Endothelial cell of umbilical vein (primary cell): ENCODE measurements around the gene TSPAN18. TPM values are rescaled to one million over a fixed set of nuclear protein-coding genes. Genes with fewer than 3 reads are reported as not detected.

Source experiments
- BruUV-seq: library from RNA; stranded (reverse); fragments of 400-500 nt; replicated peaks from 2 replicates; lab custom pipeline; 2021; lab: Mats Ljungman, UMichigan
- CTCF ChIA-PET: fragments of 300-600, 350-600 bp; sonication (Branson Sonifier 250); formaldehyde crosslinking; loops from one replicate; lab custom pipeline; 2021; ENCODE audit warnings: antibody characterized with exemption, inconsistent platforms; lab: Charles Lee
- POLR2A ChIA-PET: fragments of 300-600, 350-600 bp; sonication (Branson Sonifier 250); formaldehyde crosslinking; loops from one replicate; lab custom pipeline; 2021; ENCODE audit warnings: antibody characterized with exemption, inconsistent platforms; lab: Charles Lee
- DNase-seq: peaks from one replicate; pipeline ENCODE4 v3.0.0-alpha.2; 2011; ENCODE audit warnings: low read depth, low spot score
- FAIRE-seq: peaks from 2 replicates; lab custom pipeline; 2011; peaks lifted over from hg19 to GRCh38; lab: Jason Lieb, UNC
- H2AFZ ChIP-seq: 2 replicates; pipeline ENCODE4 v1.6.0; 2012; ENCODE audit warnings: low read depth, low read length, control low read depth, inconsistent platforms
- H3K27ac ChIP-seq: 2 replicates; pipeline ENCODE4 v1.5.1; 2011; ENCODE audit warnings: low read depth, mild to moderate bottlenecking, control low read depth, low read length, moderate library complexity; ENCODE audit not compliant: insufficient read depth
- H3K27me3 ChIP-seq, 2 experiments: 2 replicates each; pipeline versions ENCODE4 v1.6.0 to v1.6.1; 2011; ENCODE audit warnings: low read length in 2 of 2, mixed read lengths in 1 of 2; ENCODE audit not compliant: control insufficient read depth in 2 of 2, insufficient read depth in 2 of 2
- H3K36me3 ChIP-seq, 2 experiments: 2 replicates in 1 of 2; 3 replicates in 1 of 2; pipeline ENCODE4 v1.5.1; 2011; ENCODE audit warnings: low read length in 2 of 2, mild to moderate bottlenecking in 1 of 2, moderate library complexity in 1 of 2; ENCODE audit not compliant: control insufficient read depth in 2 of 2, insufficient read depth in 2 of 2; ENCODE audit errors: extremely low read depth in 1 of 2
- H3K4me1 ChIP-seq: 3 replicates; pipeline ENCODE4 v1.5.1; 2011; ENCODE audit warnings: mild to moderate bottlenecking, low read length; ENCODE audit not compliant: control insufficient read depth, insufficient read depth; ENCODE audit errors: extremely low read depth
- H3K4me2 ChIP-seq: 2 replicates; pipeline ENCODE4 v1.6.1; 2011; ENCODE audit warnings: low read length, control low read depth, mixed read lengths; ENCODE audit not compliant: insufficient read depth
- H3K4me3 ChIP-seq, 3 experiments: fragments of 200-600 bp in 1 of 3; sonication (generic), shearing (Covaris generic) in 1 of 3; replicated peaks in 1 of 3; 2 replicates each; pipeline ENCODE4 v1.5.1; 2011 to 2016; ENCODE audit warnings: control low read depth in 3 of 3, low read length in 3 of 3, mild to moderate bottlenecking in 2 of 3, inconsistent platforms in 1 of 3, low read depth in 1 of 3, moderate library complexity in 1 of 3; ENCODE audit not compliant: insufficient read depth in 1 of 3
- H3K79me2 ChIP-seq: 2 replicates; pipeline ENCODE4 v1.6.0; 2012; ENCODE audit warnings: low read length, inconsistent platforms; ENCODE audit not compliant: control insufficient read depth, insufficient read depth
- H3K9ac ChIP-seq: replicated peaks from 2 replicates; pipeline ENCODE3; 2011; ENCODE audit warnings: low read length, control low read depth; ENCODE audit not compliant: insufficient read depth; ENCODE audit errors: extremely low read depth
- H3K9me1 ChIP-seq: replicated peaks from 3 replicates; pipeline ENCODE4 v1.6.0; 2011; ENCODE audit warnings: mild to moderate bottlenecking, low read length; ENCODE audit not compliant: control insufficient read depth, insufficient read depth; ENCODE audit errors: extremely low read depth
- H3K9me3 ChIP-seq: replicated peaks from 2 replicates; pipeline ENCODE4 v1.5.1; 2012; ENCODE audit warnings: low read length, inconsistent platforms; ENCODE audit not compliant: control insufficient read depth, insufficient read depth
- H4K20me1 ChIP-seq: replicated peaks from 2 replicates; pipeline ENCODE3; 2011; ENCODE audit warnings: mild to moderate bottlenecking, low read length; ENCODE audit not compliant: control insufficient read depth, insufficient read depth; ENCODE audit errors: extremely low read depth
- EZH2 ChIP-seq: IDR thresholded peaks from 2 replicates; pipeline ENCODE4 v1.6.1; 2012; ENCODE audit warnings: borderline replicate concordance, low read depth, mild to moderate bottlenecking, moderate library complexity, low read length, inconsistent platforms; ENCODE audit not compliant: severe bottlenecking
- JUN ChIP-seq: IDR thresholded peaks from 2 replicates; pipeline ENCODE4 v1.6.1; 2011; ENCODE audit warnings: borderline replicate concordance, low read depth; ENCODE audit not compliant: insufficient read length, insufficient read depth
- dilution Hi-C: fragments of 300-500 bp; cut with MboI; formaldehyde crosslinking; loops from one replicate; pipeline ENCODE4 v1.15.0; 2019; ENCODE audit warnings: low sequenced_read_pairs; ENCODE audit not compliant: extremely low pct_ligation_motif_present
- intact Hi-C: fragments of 100-400 bp; cut with micrococcal nuclease; formaldehyde crosslinking; loops from one replicate; pipeline ENCODE4 v1.10.0; 2022
- polyA plus RNA-seq, 4 experiments: library from polyadenylated mRNA; depleted of rRNA in 3 of 4; stranded (reverse) in 3 of 4; unstranded in 1 of 4; fragments of >200 nt; gene quantifications; 2 replicates each; pipeline versions ENCODE4 v1.2.1 to v1.2.3, GENCODE V29; 2011 to 2012; ENCODE audit warnings: missing spikeins in 1 of 4
- total RNA-seq: library from RNA; stranded (reverse); gene quantifications from 2 replicates; pipeline ENCODE4 v1.2.3, GENCODE V29; 2021
- TF ChIP-seq, protein P1 (sequence below): IDR thresholded peaks from 2 replicates; pipeline ENCODE4 v1.6.1; 2011; ENCODE audit not compliant: insufficient read depth, insufficient read length

Gene TSPAN18
- total and polyA plus RNA-seq, 2 donors (not counting 3 experiments of a cell fraction or from before 2014, with no cell fraction given): 32.2 to 118 TPM

DNA sequence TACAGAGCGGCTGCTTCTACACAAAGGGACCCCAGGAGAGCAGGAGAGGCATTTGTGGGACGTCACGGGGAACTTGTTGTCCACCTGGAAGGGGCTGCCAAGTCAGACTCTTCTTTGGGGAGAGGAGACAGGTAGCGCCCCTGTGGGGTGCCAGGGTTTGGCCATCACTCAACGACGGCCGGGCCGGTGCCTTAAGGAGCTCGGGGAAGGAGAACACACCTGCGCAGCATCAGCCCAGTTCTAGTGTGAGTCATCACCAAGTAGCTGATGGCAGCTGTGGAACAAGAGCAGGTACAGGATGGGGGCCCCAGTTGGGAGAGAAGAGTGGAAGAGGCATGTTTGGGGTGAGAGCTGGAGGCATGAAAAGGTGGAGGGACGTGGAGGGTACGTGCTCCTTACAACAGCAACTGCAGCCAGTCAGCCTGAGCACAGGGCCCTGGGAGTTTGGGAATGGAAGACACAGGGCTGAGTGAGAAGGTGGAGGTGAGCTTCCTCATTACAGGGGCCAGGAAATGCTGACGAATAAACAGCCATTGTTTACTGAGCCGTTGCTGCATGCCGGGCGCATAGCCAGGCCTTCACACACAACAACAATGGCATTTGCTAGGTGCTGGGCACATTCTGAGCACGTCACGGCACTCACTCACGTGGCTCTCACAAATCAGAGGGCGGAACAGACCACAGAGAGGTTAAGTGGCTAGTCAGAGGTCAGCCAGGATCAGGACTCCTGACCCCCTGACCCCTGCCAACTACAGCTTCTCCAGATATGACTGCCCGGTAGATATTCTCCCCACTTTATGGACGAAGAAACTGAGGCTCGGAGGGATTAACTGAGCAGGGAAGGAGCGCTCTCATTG is 253.0 kb downstream of the TSPAN18 start:
- H2AFZ ChIP-seq: no peak overlapping the region
- dilution Hi-C loops: no loop called here
- ChIA-PET POLR2A (interaction anchor here (1.2 kb wide), 1 partner anchor 29 kb away, joined by 4 read pairs; the partner anchor contains the start of gene TP53I11), CTCF (interaction anchor here (0.8 to 2.2 kb wide), 9 partner anchors 9 to 123 kb away, joined by 3 to 16 read pairs (median 3); no protein-coding TSS in a partner anchor)
- H3K27me3 ChIP-seq: no peaks in the 10 kb centered on the region
- no peaks in the 10 kb centered on the region for H4K20me1 ChIP-seq
- H3K36me3 ChIP-seq: no peaks in the 10 kb centered on the region
- H3K27ac ChIP-seq: peak overlapping the region; percentile 57
- no peak overlapping the region for H3K9ac ChIP-seq
- H3K4me3 ChIP-seq: no peak overlapping the region
- H3K4me2 ChIP-seq: no peak overlapping the region
- no peaks in the 10 kb centered on the region for H3K9me1 ChIP-seq
- no TSS peak for BruUV-seq
- peaks cover 42% of the 10 kb centered on the region for H3K4me1 ChIP-seq
- no peaks in the 10 kb centered on the region for H3K79me2 ChIP-seq
- no peaks in the 10 kb centered on the region for H3K9me3 ChIP-seq
- FAIRE-seq (peak; percentile 90), DNase-seq (peak; percentile 22)
- intact Hi-C loops: loop anchor here (5.0 kb wide), 1 partner anchor 42 kb away; no protein-coding TSS in a partner anchor
- TF ChIP-seq EZH2: no peak
- TF ChIP-seq JUN: peak; percentile 22
- TF ChIP-seq, protein P1, sequence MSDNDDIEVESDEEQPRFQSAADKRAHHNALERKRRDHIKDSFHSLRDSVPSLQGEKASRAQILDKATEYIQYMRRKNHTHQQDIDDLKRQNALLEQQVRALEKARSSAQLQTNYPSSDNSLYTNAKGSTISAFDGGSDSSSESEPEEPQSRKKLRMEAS: peak; percentile 69
